Measurements from ENCODE around the gene PRPF6. TPM values are rescaled to one million over a fixed set of nuclear protein-coding genes. Genes with fewer than 3 reads are reported as not detected.

The PRPF6 gene
- total and polyA plus RNA-seq, 2 of the 13 experiments (the other 11 are each of a cell fraction or from before 2014, with no cell fraction given) = 63.7 to 101 TPM

DNA sequence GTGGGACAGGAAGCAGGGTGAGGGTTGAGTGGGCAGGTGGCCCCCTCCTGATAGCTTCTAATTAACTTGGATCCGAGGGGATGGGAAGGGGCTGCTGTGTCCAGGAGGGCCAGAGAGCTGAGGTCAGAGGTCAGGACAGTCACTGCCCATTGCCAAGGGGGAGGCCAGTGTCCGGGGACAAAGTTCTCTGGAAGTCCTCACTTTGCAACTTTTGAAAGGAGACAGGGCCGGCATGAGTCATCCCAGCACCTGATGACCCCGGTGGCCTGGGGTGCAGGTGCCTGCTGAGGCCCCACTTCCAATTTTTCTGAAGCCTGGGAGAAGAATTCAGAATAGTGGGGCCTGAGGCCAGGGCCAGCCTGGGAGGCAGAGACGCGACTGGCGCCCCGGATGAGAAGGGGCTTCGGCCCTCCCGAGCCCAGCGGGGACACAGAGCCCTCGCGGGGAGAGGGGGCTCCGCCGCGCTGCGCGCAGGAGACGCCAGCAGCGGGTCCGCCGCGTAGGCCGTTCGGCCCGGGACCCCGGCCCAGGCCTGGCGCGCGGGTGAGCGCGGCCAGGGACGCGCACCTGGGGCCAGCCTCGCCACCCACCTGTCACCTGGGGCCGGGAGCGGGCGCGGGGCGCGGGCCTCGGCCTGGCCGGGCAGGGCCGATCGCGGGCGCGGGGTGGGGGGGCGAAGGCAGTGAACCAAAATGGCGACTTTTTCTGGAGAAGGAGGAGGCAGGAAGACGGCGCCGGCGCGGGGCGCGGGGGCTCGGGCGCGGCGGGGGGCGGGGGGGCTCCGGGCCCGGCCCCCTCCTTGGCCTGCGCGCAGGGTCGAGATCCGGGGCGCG is 11.8 kb upstream of the PRPF6 start (continued):
- TF ChIP-seq, protein P1, sequence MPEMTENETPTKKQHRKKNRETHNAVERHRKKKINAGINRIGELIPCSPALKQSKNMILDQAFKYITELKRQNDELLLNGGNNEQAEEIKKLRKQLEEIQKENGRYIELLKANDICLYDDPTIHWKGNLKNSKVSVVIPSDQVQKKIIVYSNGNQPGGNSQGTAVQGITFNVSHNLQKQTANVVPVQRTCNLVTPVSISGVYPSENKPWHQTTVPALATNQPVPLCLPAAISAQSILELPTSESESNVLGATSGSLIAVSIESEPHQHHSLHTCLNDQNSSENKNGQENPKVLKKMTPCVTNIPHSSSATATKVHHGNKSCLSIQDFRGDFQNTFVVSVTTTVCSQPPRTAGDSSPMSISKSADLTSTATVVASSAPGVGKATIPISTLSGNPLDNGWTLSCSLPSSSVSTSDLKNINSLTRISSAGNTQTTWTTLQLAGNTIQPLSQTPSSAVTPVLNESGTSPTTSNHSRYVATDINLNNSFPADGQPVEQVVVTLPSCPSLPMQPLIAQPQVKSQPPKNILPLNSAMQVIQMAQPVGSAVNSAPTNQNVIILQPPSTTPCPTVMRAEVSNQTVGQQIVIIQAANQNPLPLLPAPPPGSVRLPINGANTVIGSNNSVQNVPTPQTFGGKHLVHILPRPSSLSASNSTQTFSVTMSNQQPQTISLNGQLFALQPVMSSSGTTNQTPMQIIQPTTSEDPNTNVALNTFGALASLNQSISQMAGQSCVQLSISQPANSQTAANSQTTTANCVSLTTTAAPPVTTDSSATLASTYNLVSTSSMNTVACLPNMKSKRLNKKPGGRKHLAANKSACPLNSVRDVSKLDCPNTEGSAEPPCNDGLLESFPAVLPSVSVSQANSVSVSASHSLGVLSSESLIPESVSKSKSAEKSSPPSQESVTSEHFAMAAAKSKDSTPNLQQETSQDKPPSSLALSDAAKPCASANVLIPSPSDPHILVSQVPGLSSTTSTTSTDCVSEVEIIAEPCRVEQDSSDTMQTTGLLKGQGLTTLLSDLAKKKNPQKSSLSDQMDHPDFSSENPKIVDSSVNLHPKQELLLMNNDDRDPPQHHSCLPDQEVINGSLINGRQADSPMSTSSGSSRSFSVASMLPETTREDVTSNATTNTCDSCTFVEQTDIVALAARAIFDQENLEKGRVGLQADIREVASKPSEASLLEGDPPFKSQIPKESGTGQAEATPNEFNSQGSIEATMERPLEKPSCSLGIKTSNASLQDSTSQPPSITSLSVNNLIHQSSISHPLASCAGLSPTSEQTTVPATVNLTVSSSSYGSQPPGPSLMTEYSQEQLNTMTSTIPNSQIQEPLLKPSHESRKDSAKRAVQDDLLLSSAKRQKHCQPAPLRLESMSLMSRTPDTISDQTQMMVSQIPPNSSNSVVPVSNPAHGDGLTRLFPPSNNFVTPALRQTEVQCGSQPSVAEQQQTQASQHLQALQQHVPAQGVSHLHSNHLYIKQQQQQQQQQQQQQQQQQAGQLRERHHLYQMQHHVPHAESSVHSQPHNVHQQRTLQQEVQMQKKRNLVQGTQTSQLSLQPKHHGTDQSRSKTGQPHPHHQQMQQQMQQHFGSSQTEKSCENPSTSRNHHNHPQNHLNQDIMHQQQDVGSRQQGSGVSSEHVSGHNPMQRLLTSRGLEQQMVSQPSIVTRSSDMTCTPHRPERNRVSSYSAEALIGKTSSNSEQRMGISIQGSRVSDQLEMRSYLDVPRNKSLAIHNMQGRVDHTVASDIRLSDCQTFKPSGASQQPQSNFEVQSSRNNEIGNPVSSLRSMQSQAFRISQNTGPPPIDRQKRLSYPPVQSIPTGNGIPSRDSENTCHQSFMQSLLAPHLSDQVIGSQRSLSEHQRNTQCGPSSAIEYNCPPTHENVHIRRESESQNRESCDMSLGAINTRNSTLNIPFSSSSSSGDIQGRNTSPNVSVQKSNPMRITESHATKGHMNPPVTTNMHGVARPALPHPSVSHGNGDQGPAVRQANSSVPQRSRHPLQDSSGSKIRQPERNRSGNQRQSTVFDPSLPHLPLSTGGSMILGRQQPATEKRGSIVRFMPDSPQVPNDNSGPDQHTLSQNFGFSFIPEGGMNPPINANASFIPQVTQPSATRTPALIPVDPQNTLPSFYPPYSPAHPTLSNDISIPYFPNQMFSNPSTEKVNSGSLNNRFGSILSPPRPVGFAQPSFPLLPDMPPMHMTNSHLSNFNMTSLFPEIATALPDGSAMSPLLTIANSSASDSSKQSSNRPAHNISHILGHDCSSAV (CRISPR knock-in tag; IDR thresholded peaks at IDR 0.05; ENCODE audit: borderline replicate concordance) = no peak
- TF ChIP-seq, protein P2, sequence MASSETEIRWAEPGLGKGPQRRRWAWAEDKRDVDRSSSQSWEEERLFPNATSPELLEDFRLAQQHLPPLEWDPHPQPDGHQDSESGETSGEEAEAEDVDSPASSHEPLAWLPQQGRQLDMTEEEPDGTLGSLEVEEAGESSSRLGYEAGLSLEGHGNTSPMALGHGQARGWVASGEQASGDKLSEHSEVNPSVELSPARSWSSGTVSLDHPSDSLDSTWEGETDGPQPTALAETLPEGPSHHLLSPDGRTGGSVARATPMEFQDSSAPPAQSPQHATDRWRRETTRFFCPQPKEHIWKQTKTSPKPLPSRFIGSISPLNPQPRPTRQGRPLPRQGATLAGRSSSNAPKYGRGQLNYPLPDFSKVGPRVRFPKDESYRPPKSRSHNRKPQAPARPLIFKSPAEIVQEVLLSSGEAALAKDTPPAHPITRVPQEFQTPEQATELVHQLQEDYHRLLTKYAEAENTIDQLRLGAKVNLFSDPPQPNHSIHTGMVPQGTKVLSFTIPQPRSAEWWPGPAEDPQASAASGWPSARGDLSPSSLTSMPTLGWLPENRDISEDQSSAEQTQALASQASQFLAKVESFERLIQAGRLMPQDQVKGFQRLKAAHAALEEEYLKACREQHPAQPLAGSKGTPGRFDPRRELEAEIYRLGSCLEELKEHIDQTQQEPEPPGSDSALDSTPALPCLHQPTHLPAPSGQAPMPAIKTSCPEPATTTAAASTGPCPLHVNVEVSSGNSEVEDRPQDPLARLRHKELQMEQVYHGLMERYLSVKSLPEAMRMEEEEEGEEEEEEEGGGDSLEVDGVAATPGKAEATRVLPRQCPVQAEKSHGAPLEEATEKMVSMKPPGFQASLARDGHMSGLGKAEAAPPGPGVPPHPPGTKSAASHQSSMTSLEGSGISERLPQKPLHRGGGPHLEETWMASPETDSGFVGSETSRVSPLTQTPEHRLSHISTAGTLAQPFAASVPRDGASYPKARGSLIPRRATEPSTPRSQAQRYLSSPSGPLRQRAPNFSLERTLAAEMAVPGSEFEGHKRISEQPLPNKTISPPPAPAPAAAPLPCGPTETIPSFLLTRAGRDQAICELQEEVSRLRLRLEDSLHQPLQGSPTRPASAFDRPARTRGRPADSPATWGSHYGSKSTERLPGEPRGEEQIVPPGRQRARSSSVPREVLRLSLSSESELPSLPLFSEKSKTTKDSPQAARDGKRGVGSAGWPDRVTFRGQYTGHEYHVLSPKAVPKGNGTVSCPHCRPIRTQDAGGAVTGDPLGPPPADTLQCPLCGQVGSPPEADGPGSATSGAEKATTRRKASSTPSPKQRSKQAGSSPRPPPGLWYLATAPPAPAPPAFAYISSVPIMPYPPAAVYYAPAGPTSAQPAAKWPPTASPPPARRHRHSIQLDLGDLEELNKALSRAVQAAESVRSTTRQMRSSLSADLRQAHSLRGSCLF (CRISPR knock-in tag; IDR thresholded peaks at IDR 0.05; ENCODE audit: borderline replicate concordance) = no peak
- TF ChIP-seq, protein P3, sequence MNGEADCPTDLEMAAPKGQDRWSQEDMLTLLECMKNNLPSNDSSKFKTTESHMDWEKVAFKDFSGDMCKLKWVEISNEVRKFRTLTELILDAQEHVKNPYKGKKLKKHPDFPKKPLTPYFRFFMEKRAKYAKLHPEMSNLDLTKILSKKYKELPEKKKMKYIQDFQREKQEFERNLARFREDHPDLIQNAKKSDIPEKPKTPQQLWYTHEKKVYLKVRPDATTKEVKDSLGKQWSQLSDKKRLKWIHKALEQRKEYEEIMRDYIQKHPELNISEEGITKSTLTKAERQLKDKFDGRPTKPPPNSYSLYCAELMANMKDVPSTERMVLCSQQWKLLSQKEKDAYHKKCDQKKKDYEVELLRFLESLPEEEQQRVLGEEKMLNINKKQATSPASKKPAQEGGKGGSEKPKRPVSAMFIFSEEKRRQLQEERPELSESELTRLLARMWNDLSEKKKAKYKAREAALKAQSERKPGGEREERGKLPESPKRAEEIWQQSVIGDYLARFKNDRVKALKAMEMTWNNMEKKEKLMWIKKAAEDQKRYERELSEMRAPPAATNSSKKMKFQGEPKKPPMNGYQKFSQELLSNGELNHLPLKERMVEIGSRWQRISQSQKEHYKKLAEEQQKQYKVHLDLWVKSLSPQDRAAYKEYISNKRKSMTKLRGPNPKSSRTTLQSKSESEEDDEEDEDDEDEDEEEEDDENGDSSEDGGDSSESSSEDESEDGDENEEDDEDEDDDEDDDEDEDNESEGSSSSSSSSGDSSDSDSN (CRISPR knock-in tag; IDR thresholded peaks at IDR 0.05) = peak; percentile 70
- TF ChIP-seq, protein P4, sequence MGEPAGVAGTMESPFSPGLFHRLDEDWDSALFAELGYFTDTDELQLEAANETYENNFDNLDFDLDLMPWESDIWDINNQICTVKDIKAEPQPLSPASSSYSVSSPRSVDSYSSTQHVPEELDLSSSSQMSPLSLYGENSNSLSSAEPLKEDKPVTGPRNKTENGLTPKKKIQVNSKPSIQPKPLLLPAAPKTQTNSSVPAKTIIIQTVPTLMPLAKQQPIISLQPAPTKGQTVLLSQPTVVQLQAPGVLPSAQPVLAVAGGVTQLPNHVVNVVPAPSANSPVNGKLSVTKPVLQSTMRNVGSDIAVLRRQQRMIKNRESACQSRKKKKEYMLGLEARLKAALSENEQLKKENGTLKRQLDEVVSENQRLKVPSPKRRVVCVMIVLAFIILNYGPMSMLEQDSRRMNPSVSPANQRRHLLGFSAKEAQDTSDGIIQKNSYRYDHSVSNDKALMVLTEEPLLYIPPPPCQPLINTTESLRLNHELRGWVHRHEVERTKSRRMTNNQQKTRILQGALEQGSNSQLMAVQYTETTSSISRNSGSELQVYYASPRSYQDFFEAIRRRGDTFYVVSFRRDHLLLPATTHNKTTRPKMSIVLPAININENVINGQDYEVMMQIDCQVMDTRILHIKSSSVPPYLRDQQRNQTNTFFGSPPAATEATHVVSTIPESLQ (CRISPR knock-in tag; conservative IDR thresholded peaks at IDR 0.05) = no peak
- TF ChIP-seq ZNF329 (CRISPR knock-in tag; IDR thresholded peaks at IDR 0.05; ENCODE audit: low read depth) = 0 out of 2 replicates have a peak, but pooled peaks have one; percentile 47
- TF ChIP-seq TARDBP (CRISPR knock-in tag; IDR thresholded peaks at IDR 0.05) = peak; percentile 86
- peak; percentile 51 for TF ChIP-seq ZNF629 (CRISPR knock-in tag; conservative IDR thresholded peaks at IDR 0.05)
- peak; percentile 91 for TF ChIP-seq ZNF350 (CRISPR knock-in tag; IDR thresholded peaks at IDR 0.05; ENCODE audit: borderline replicate concordance, low read depth)
- TF ChIP-seq RFXANK (CRISPR knock-in tag; IDR thresholded peaks at IDR 0.05) = no peak
- TF ChIP-seq PLRG1 (conservative IDR thresholded peaks at IDR 0.05) = no peak

Data from HepG2 (cell line).